ENCODE results near the gene CLDN15.

CLDN15 gene

DNA sequence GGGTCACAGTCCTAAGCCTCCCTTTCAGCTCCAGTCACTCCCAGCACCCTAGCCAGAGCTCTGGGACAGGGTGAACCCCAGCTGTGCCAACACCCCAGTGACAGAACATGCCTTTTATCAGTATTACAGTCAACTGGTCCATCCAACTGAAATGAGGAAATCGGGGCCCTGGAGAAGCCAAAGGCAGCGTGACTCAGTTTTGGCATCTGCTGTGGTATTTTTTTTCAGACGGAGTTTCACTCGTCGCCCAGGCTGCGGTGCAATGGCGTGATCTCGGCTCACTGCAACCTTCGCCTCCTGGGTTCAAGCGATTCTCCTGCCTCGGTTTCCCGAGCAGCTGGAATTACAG, 3.4 kb upstream of the CLDN15 start:
- no peak for DNase-seq (ENCODE audit: low spot score)

DNA sequence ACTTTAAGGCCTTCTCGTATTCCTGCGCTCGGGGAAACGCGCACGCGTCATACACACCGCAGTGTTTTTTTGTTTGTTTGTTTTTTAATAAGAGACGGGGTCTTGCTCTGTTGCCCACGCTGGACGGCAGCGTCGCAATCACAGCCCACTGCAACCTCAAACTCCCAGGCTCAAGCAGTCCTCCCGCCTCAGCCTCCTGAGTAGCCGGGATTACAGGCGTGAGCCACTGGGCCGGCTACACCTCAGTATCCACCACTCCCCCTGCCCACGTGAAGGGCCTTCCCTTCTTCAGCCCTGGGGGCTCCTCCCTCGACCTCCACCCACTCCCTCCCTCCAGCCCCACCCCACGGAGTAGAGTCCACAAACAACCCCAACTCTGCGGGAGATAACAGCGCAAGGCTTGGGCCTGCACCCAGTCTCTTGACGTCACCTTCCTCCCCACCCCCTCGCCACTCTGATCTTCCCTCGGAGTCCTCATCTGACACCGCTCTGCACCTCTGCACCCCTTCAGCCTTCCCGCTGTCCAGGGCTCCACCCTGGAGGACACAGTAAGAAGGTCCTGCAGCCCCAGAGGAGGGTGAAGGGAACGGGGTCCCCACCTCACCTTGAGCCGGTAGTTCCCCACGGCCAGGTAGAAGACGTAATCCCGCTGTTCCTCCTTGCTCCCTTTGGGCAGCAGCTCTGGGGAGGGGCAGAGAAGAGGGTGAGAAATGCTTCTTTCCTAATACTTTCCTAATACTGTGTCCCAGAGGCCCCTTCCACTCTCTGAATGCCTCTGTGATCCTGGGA, 2.8 kb upstream of the CLDN15 start:
- DNase-seq (ENCODE audit: low spot score): no peak
- TF ChIP-seq, protein P1, sequence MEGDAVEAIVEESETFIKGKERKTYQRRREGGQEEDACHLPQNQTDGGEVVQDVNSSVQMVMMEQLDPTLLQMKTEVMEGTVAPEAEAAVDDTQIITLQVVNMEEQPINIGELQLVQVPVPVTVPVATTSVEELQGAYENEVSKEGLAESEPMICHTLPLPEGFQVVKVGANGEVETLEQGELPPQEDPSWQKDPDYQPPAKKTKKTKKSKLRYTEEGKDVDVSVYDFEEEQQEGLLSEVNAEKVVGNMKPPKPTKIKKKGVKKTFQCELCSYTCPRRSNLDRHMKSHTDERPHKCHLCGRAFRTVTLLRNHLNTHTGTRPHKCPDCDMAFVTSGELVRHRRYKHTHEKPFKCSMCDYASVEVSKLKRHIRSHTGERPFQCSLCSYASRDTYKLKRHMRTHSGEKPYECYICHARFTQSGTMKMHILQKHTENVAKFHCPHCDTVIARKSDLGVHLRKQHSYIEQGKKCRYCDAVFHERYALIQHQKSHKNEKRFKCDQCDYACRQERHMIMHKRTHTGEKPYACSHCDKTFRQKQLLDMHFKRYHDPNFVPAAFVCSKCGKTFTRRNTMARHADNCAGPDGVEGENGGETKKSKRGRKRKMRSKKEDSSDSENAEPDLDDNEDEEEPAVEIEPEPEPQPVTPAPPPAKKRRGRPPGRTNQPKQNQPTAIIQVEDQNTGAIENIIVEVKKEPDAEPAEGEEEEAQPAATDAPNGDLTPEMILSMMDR (IDR thresholded peaks at IDR 0.05; ENCODE audit: extremely low read depth, missing control alignments): no peak

More for the DNA sequence above, 3.4 kb upstream of the CLDN15 start:
- TF ChIP-seq, protein P1 (IDR thresholded peaks at IDR 0.05; ENCODE audit: extremely low read depth, missing control alignments): no peak

DNA sequence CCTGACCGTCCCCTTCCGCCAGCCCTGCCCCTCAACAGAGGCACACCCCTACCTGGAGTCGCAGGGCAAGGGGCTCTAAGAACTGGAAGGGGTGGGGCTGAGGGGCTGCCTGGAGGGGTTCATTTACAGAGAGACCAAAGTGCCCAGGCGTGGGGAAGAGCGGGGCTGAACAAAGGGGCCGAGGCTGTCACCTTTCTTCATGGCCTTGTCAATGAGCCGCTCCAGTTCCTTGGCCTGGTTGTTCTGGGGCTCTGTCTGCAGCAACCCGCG, 2.3 kb upstream of the CLDN15 start:
- TF ChIP-seq, protein P1 (IDR thresholded peaks at IDR 0.05; ENCODE audit: extremely low read depth, missing control alignments): no peak
- no peak for DNase-seq (ENCODE audit: low spot score)

DNA sequence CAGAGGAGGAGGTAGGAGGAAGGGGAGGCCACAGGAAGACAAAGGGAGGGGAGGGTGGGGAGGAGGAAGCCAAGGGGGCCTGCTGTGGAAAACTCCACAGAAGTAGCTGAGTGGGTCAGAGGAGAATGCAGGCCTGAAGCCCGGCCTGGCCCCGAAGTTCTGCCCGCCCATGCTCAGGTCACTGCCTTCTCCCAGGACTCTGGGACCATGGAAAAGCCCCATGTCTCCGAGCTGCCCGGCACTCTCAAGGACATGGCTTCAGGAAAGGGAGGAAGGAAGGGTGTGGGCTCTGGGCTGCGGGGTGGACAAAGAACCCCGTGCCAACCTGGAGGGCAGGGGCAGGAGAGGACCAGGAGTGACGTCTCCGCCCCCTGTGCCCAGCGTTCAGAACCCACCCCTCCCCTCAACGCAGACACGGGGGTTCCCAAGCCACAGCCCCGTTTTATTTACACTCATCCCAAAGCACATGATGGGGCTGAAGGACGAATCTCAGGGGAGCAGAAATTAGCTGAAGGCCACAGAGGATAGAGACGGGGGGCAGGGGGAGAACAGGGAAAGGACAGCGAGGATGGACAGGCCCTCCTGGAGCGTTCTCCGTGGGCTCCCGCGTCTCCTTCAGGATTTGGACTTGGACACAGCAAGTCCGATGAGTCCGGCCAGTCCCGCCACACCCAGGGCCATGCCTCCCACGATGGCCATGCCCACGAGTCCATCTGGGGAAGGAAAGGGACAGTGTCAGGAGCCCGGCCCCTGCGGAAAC, 1.8 kb upstream of the CLDN15 start:
- no peak for DNase-seq (ENCODE audit: low spot score)
- TF ChIP-seq, protein P1 (IDR thresholded peaks at IDR 0.05; ENCODE audit: extremely low read depth, missing control alignments): no peak

DNA sequence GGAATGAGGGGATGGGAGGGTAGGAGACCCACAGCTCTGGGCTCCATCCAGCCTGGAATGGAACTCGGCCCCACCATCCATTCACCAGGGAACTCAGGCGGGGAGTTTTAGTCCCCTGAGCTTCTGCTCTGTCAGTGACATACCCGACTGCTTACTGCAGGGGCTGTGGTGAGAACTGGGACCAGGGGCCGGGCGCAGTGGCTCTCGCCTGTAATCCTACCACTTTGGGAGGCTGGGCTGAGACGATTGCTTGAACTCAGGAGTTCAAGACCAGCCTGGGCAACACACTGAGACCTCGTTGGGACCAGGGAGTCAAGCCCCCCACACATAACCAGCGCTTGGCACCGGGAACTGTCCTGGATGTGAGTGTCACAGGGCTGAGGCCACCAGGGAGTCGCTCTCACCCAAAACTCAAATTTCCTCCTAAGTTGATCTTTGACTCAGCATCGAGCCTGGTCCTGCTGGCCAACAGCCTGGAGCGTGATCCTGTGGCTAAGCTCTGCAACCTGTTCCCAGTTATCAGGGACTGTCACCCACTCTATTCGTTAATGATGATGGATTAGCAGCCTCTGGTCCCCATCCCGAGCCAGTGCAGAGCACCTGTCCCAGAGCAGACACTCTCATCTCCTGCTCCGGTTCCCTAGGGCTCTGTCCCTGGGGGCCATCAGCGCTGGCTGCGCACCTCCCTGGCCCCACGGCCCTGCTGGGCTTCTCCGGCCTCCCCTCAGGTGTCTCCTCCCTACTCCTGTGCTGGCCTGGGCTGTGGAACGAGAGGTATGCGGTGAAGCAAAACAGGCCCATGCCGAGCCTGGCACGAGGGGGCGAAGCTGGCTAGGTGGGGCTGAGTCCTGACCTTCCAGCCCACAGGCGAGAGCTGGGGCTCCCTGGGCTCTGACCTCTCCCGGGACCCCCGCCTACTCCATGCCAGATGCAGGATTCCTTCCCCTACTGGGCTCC, 902 bp upstream of the CLDN15 start:
- DNase-seq (ENCODE audit: low spot score): peak; percentile 2
- TF ChIP-seq, protein P1 (IDR thresholded peaks at IDR 0.05; ENCODE audit: extremely low read depth, missing control alignments): no peak

DNA sequence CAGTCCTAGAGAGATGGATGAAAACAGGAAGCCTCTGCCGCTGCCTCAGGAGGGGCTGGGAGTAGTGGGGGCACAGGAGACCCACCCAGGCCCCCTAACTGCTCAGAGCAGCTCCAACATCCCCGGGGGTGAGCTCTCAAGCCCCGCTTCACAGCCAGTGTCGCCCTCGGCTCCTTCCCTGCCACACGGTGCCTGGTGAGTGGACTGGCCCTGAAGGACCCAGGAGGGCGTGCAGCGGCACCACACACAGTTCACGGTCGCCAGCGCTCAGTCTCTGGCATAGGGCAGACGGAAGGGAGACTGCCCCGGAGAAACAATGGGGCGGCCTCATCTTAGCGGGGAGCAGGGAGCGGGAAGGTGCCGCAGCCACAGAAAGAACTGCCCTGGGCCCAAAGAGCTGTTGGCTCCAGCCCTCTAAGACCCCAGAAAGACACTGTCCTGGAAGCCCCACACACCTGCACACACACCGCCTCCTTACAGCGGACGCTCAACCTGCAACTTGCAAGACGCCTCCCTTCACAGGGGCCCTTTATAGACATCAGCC, 1.2 kb downstream of the CLDN15 start:
- TF ChIP-seq, protein P1 (IDR thresholded peaks at IDR 0.05; ENCODE audit: extremely low read depth, missing control alignments): no peak
- DNase-seq (ENCODE audit: low spot score): no peak

Measured in GM20000 (cell line).